T-helper 2 cell (primary cell): ENCODE results near the gene SLC4A1.

Source experiments
- DNase-seq, 5 experiments: peaks; one replicate each; pipeline versions ENCODE4 v3.0.0 to v3.0.0-alpha.2; 2012 to 2022

The SLC4A1 gene

GRCh38 chr17:44283344-44284023, 15.5 kb upstream of the SLC4A1 start:
- DNase-seq: no peak

GRCh38 chr17:44282264-44282663, 14.3 kb upstream of the SLC4A1 start:
- DNase-seq: no peak

- no peak for DNase-seq
These were observed 13.6 kb upstream of the SLC4A1 start for GRCh38 chr17:44281570-44281969.

- DNase-seq: no peak
These were observed 12.5 kb upstream of the SLC4A1 start for GRCh38 chr17:44280392-44280937.

GRCh38 chr17:44279666-44280391, 11.9 kb upstream of the SLC4A1 start:
- peak in 2 of 5 experiments; percentile 19 to 26 for DNase-seq

DNA sequence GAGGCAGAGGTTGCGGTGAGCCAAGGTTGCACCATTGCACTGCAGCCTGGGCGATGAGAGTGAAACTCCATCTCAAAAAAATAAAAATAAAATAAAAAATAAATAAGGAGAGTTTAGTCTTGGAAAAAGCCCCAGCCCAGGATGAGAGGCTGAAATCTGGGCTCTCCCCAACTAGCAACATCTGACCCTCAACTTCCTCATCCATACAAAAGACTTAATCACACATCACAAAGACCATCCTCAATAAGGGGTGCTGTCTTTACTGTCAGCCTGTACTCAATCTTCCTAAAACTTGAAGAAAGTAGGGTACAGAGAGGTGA, 11.4 kb upstream of the SLC4A1 start:
- no peak for DNase-seq

GRCh38 chr17:44277976-44278375, 10.0 kb upstream of the SLC4A1 start:
- no peak for DNase-seq

DNA sequence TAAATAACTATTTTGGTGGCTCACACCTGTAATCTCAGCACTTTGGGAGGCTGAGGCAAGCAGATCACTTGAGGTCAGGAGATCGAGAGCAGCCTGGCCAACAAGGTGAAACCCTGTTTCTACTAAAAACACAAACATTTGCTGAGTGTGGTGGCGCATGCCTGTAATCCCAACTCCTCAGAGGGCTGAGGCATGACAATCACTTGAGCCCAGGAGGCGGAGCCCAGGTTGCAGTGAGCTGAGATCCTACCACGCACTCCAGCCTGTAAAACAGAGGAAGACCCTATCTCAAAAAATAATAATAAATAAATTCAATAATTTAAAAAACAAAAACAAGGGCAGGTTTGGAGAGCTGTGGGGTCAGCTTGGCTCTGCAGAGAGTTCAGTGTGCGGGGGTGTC, 5.7 kb upstream of the SLC4A1 start:
- DNase-seq: no peak

DNA sequence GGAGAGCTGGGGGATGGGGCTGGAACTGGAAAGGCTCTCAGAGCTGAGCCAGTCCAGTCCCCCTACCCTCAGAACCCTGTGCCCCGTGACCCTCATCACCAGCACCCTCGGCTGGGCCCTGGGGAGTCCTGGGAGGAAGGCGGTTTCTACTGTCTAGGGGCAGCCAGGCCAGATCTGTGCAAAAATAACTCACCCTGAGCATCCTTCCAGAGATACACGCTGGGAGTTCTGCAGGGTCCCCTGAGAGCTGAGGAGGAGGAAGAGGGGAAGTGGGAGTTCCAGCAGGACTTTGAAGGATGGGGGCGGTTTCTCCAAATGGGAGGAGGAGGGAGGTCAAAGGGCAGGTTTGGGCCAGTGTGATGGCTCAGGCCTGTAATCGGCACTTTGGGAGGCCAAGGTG, 5.0 kb upstream of the SLC4A1 start:
- DNase-seq: no peak

DNA sequence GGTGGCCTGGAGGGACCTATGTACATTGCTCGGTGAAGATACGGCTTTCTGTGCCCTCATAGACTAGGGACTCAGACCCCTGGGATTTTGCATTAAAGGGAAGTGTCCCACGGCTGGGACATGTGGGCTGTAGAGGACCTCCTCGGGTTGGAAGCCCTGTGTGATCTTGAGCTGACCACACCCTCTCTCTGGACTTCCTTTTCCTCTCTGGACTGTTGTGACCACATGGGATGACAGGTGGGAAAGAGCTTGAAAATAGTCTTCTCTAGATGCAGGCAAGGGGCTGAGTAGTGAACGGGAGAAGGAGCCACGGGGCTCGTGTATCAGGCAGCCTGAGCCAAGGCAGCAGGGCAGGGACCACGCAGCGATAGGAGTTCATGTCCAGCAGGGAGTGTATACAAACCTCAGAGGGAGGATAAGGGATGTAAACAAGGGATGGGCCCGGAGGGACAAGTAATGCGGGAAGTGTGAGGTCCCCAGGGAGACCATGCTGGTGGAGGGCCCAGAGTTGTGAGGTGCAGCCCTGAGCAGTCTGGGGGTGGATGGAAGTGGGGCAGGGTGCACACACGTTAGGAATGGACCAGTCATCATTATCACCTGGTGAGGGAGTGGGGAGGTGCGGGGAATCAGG, 4.5 kb upstream of the SLC4A1 start:
- DNase-seq: no peak

DNA sequence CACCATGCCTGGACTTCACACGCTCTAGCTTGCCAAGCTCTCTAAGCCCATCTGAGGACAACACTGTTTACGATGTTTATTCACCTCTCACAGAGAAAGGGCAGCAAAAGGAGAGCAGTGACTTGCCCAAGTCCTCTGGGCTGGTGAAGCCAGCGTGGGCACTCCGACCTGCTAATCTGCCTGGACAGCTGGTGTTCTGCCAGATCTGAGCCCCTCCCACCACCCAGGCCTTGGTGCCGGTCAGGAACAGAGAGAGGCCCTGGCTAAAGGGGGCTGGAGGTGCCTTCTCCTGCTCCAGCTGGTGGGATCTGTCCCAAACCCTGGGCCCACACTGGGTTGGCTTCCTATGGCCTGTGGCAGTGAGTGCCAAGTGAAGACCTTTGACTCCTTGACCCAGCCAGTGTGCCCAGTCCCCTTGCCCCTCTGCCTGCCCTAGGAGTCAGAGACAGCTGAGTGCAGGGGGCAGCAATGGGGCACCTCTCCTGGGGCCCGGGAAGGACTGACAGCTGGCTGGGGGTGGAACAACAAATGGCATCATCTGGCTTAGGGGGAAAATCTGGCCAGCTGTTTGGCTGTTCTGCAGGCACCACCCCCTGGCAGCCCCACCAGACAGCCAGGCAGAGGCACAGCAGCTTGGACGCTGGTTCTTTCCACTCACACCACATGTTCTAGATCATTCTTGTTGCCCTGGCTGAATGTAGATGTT, 1.8 kb upstream of the SLC4A1 start:
- no peak for DNase-seq

GRCh38 chr17:44268709-44269534, 987 bp upstream of the SLC4A1 start:
- DNase-seq: no peak

- DNase-seq: no peak
These were observed 825 bp downstream of the SLC4A1 start for GRCh38 chr17:44267165-44267455.

DNA sequence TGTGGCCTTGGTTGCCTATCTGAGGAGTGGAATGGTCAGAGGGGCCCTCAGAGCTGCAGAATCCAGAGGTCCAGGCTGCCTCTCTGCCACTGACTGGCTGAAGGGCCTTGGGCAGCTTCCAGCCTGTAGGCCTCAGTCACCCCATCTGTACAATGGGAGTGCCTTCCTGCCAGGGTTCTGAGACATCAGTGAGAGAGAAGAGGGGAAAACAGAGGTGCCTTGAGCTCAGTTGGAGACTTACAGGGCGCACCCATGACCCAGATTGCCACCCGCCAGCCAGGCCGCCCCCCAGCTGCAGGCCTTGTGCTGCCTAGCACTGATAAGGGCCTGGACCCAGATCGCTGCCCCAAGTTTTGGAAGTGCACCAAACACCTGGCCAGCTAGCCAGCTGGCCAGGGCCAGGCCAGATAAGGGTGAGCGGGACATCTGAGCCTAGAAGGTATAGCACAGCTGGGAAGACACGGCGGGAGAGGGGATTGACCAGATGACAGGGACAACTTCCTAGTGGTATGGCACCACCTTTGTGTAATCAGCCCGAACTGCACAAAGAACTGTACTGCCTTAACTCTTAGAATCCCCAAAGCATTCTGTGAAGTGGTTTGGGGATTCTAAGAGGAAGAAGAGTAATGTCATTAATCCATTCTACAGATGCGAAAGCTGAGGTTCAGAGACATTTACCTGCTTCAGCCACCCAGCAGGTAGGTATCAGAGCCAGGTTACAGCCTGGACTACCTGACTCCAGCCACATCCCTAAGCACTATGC, 1.4 kb downstream of the SLC4A1 start:
- DNase-seq: no peak

- no peak for DNase-seq
These were observed 4.5 kb downstream of the SLC4A1 start for GRCh38 chr17:44263345-44263902.

GRCh38 chr17:44262654-44263225, 5.2 kb downstream of the SLC4A1 start:
- DNase-seq: no peak

DNA sequence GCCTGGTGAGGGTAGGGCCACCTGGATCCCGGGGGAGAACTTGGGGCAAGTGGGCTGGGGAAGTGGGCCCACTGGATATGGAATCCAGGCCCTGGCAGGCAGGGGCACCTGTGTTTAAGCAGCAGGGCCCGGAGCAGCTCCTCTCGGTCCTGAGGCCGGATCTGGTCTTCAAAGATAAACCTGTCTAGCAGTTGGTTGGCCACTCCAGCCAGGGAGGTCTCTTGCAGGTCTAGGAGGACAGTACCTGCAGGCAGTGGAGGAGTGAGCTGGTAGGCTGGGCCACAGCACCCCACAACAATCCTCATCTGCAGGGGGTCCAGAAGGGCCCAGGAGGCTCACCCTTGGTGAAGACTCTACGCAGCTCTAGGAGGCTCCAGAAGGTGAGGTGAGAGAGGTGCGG, 7.6 kb downstream of the SLC4A1 start:
- no peak for DNase-seq

DNA sequence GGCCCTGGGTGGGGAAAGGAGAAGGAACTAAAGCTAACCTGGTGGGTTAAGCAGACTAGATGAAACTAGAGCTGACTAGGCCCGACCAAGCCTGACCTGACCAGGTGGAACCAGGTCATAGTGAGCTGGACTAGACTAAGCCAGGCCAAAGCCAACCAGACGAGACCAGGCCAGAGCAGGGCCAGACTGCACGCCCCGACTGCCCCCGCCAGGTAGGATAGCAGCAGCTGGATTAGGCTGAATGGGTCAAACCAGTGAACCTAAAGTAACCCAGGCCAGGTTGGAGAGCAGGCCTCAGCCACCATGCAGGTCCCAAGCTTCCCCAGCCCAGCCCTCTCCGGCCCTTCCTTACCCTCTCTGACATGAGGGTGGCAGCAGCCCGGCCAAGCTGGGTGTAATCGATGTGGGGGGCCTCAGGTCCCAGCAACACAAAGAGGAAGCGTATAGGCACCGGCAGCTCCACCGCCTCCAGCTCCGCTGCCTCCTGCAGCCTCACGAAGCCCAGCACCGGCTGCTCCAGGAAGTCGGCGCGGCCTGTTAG, 9.1 kb downstream of the SLC4A1 start:
- no peak for DNase-seq

DNA sequence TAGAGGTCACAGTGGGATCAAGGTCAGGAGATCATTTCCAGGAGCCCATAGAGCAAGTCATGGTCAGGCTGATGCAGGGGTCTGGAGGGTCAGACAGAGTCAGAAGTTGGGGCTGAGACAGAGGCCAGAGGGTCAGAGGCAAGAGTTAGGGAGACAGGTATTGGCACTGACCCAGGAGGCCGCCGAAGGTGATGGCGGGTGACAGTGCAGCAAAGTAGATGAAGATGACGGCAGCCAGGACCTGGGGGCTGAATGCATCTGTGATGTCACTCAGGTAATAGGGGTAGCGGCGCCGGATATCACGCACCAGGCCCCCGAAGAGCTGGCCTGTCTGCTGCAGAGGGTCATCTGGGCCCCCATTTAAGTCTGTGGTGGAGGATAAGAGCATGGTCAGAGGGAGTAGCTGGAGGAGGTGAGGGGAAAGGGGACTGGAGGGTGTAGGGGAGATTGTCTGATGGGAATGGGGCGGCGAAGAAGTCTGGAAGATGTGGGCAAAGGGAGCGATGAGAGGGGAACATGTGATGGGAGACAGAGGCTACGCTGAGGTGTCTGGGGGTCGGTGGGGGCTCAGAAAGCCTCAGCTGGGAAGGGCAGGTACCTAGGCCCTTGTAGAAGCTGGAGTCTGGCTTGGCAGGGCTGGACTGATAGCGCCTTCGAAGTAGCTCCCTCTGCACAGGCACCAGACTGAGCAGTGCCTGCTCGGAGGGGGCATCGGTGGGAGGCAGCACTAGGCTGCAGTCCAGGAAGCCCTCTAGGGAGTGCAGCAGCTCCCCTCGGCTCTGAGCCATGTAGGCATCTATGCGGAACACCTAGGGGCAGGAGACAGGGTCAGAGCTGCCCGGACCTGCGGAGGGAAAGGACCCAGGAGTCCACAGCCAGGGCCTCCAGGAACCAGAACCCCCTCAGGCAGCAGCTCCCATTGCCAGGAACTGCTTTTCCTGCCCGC, 9.8 kb downstream of the SLC4A1 start:
- DNase-seq: no peak

GRCh38 chr17:44256671-44257070, 11.3 kb downstream of the SLC4A1 start:
- no peak for DNase-seq
